GM12878 (cell line): ENCODE data around the gene TFCP2L1. TPM values are rescaled to one million over a fixed set of nuclear protein-coding genes. Genes with fewer than 3 reads are reported as not detected.

Experiments
- ATAC-seq: fragments of 200-7000 bp; cut with Tn5 transposase; 3 replicates; pipeline ENCODE4 v1.9.1; 2020; ENCODE audit warnings: mild to moderate bottlenecking, moderate library complexity
- BruUV-seq: library from RNA; stranded (reverse); fragments of 400-500 nt; replicated peaks from 2 replicates; lab custom pipeline; 2021; lab: Mats Ljungman, UMichigan
- CTCF ChIA-PET: fragments of 300-600 bp; sonication (Branson Sonifier 250); formaldehyde crosslinking; extraction: SDS; loops from one replicate; lab custom pipeline; 2021; ENCODE audit warnings: inconsistent platforms; lab: Yijun Ruan, JAX
- POLR2A ChIA-PET: fragments of 350-600 bp; formaldehyde crosslinking; extraction: SDS; loops from one replicate; lab custom pipeline; 2021; ENCODE audit warnings: inconsistent platforms; lab: Charles Lee
- RAD21 ChIA-PET: fragments of 300-600 bp; sonication (Branson Sonifier 250); formaldehyde crosslinking; loops from one replicate; lab custom pipeline; 2023; ENCODE audit warnings: antibody characterized with exemption; ENCODE audit not compliant: unreplicated experiment; lab: Charles Lee
- SMC1A ChIA-PET: fragments of 300-600 bp; sonication (Branson Sonifier 250); formaldehyde crosslinking; loops from one replicate; lab custom pipeline; 2023; ENCODE audit not compliant: unreplicated experiment, uncharacterized antibody; lab: Charles Lee
- DNase-seq: peaks from one replicate; pipeline ENCODE4 v3.0.0-alpha.2; 2011; ENCODE audit warnings: low read depth, low spot score
- FAIRE-seq: peaks from 3 replicates; lab custom pipeline; 2011; peaks lifted over from hg19 to GRCh38; lab: Jason Lieb, UNC
- H2AFZ ChIP-seq: 2 replicates; pipeline ENCODE4 v1.6.0; 2011; ENCODE audit warnings: low read depth, low read length, control low read depth; ENCODE audit not compliant: control insufficient read depth
- H3K27ac ChIP-seq: 2 replicates; pipeline ENCODE4 v1.5.1; 2011; ENCODE audit warnings: control low read depth; ENCODE audit not compliant: control insufficient read depth, insufficient read depth
- H3K27me3 ChIP-seq, 2 experiments: replicated peaks in 1 of 2; 2 replicates each; pipeline versions ENCODE4 v1.6.0 to v1.6.1; 2011; ENCODE audit warnings: low read length in 1 of 2; ENCODE audit not compliant: control insufficient read depth in 2 of 2, insufficient read depth in 2 of 2
- H3K36me3 ChIP-seq, 2 experiments: 2 replicates each; pipeline ENCODE4 v1.5.1; 2011; ENCODE audit warnings: low read length in 1 of 2; ENCODE audit not compliant: control insufficient read depth in 2 of 2, insufficient read depth in 2 of 2
- H3K4me1 ChIP-seq: 2 replicates; pipeline ENCODE4 v1.6.1; 2011; ENCODE audit warnings: mild to moderate bottlenecking, low read length, moderate library complexity, mixed read lengths; ENCODE audit not compliant: control insufficient read depth, insufficient read depth
- H3K4me2 ChIP-seq: 2 replicates; pipeline ENCODE4 v1.6.0; 2011; ENCODE audit warnings: control low read depth; ENCODE audit not compliant: control insufficient read depth, insufficient read depth
- H3K4me3 ChIP-seq: fragments of 200-600 bp; sonication (generic); 2 replicates; pipeline ENCODE4 v1.5.1; 2016
- H3K79me2 ChIP-seq: 2 replicates; pipeline ENCODE4 v1.6.0; 2011; ENCODE audit warnings: low read length; ENCODE audit not compliant: control insufficient read depth, insufficient read depth
- H3K9ac ChIP-seq: 2 replicates; pipeline ENCODE4 v1.8.0; 2011; ENCODE audit warnings: low read length, control low read depth, mixed read lengths; ENCODE audit not compliant: control insufficient read depth, insufficient read depth
- H3K9me3 ChIP-seq: replicated peaks from 3 replicates; pipeline ENCODE4 v1.5.1; 2011; ENCODE audit warnings: mild to moderate bottlenecking, low read length; ENCODE audit not compliant: control insufficient read depth, insufficient read depth
- H4K20me1 ChIP-seq: 2 replicates; pipeline ENCODE4 v1.6.0; 2011; ENCODE audit not compliant: control insufficient read depth, insufficient read depth
- ATF7 ChIP-seq: fragments of 450-650 bp; IDR thresholded peaks from 2 replicates; pipeline ENCODE4 v1.6.1; 2016; ENCODE audit warnings: low read depth, mild to moderate bottlenecking
- CREB1 ChIP-seq: IDR thresholded peaks from 2 replicates; pipeline ENCODE4 v1.6.1; 2012; ENCODE audit warnings: low read depth, mild to moderate bottlenecking, inconsistent platforms
- GATAD2B ChIP-seq: fragments of 450-650 bp; conservative IDR thresholded peaks from 2 replicates; pipeline ENCODE4 v1.6.1; 2017; ENCODE audit warnings: low read depth, mild to moderate bottlenecking, moderate library complexity
- HCFC1 ChIP-seq: fragments of 150-350 bp; IDR thresholded peaks from 2 replicates; pipeline ENCODE4 v1.6.1; 2014; ENCODE audit warnings: low read length
- JUNB ChIP-seq: IDR thresholded peaks from 2 replicates; pipeline ENCODE4 v1.6.1; 2016; ENCODE audit warnings: antibody characterized with exemption, mild to moderate bottlenecking
- POLR2AphosphoS5 ChIP-seq: IDR thresholded peaks from 2 replicates; pipeline ENCODE4 v1.6.1; 2011; ENCODE audit warnings: mild to moderate bottlenecking, low read length, inconsistent platforms
- RB1 ChIP-seq: fragments of 450-650 bp; formaldehyde crosslinking; IDR thresholded peaks from 2 replicates; pipeline ENCODE4 v1.6.1; 2017; ENCODE audit warnings: mild to moderate bottlenecking, borderline replicate concordance
- SREBF2 ChIP-seq: IDR thresholded peaks from 2 replicates; pipeline ENCODE4 v1.6.1; 2012; ENCODE audit warnings: mild to moderate bottlenecking, low read length
- STAT1 ChIP-seq: fragments of 450-650 bp; conservative IDR thresholded peaks from 2 replicates; pipeline ENCODE4 v1.6.1; 2014; ENCODE audit warnings: antibody characterized with exemption, mild to moderate bottlenecking
- TAF1 ChIP-seq: IDR thresholded peaks from 2 replicates; pipeline ENCODE4 v1.6.1; 2011; ENCODE audit warnings: mild to moderate bottlenecking, low read depth, low read length, borderline replicate concordance
- TCF3 ChIP-seq: IDR thresholded peaks from 2 replicates; pipeline ENCODE4 v1.6.1; 2012; ENCODE audit warnings: low read depth, mild to moderate bottlenecking, low read length, borderline replicate concordance; ENCODE audit not compliant: insufficient read depth
- YBX1 ChIP-seq: fragments of 450-650 bp; IDR thresholded peaks from 2 replicates; pipeline ENCODE4 v1.6.1; 2016; ENCODE audit warnings: antibody characterized with exemption
- WGBS: methylation state at CpG from one replicate; pipeline ENCODE4 v1.1.6; 2016; ENCODE audit warnings: low lambda C conversion rate; ENCODE audit not compliant: insufficient replicate concordance, insufficient coverage; ENCODE audit errors: missing lambda C conversion rate; 5-methylcytosine and 5-hydroxymethylcytosine counted together
- in situ Hi-C: fragments of 300-500 bp; cut with MboI; formaldehyde crosslinking; loops from 9 replicates; pipeline ENCODE4 v1.14.3; 2018; ENCODE audit warnings: mixed read lengths
- intact Hi-C: fragments of 100-400 bp; cut with micrococcal nuclease; formaldehyde crosslinking; loops from one replicate; pipeline ENCODE4 v1.14.2; 2022; ENCODE audit not compliant: unreplicated experiment
- polyA plus RNA-seq, 11 experiments: library from polyadenylated mRNA; depleted of rRNA in 4 of 11; unstranded in 6 of 11; stranded (reverse) in 5 of 11; fragments of >200 nt; fragmentation: Nextera tagmentation in 4 of 11; fragmentation: Illumina TruSeq in 1 of 11; extraction: Ambion mirVana in 4 of 11; extraction: Trizol in 1 of 11; gene quantifications; 1 replicate in 1 of 11; 2 replicates in 10 of 11; pipeline versions ENCODE4 v1.2.1 to v1.2.3, GENCODE V29; 2011 to 2016; ENCODE audit warnings: inconsistent platforms in 2 of 11, missing spikeins in 2 of 11, low read depth in 1 of 11
- total RNA-seq, 4 experiments: library from RNA; depleted of rRNA in 3 of 4; stranded (reverse); fragments of >200 nt in 3 of 4; fragmentation: Illumina TruSeq in 1 of 4; extraction: Trizol in 1 of 4; gene quantifications; 2 replicates each; pipeline versions ENCODE4 v1.2.1 to v1.2.3, GENCODE V29; 2013 to 2021
- TF ChIP-seq, protein P1 (sequence below): IDR thresholded peaks from 2 replicates; pipeline ENCODE4 v1.6.1; 2011; ENCODE audit warnings: borderline replicate concordance, low read depth, mild to moderate bottlenecking, moderate library complexity, mixed read lengths, low read length; ENCODE audit not compliant: insufficient read depth; ENCODE audit errors: extremely low read length
- TF ChIP-seq, protein P2 (sequence below): fragments of 450-650 bp; IDR thresholded peaks from 2 replicates; pipeline ENCODE4 v1.6.1; 2016; ENCODE audit warnings: mild to moderate bottlenecking, moderate library complexity, borderline replicate concordance

TFCP2L1 gene
- total and polyA plus RNA-seq, 10 of the 15 experiments (the other 5 are each of a cell fraction or from before 2014, with no cell fraction given), result 0.02 to 0.21 (median 0.09) TPM; not detected in 1

DNA sequence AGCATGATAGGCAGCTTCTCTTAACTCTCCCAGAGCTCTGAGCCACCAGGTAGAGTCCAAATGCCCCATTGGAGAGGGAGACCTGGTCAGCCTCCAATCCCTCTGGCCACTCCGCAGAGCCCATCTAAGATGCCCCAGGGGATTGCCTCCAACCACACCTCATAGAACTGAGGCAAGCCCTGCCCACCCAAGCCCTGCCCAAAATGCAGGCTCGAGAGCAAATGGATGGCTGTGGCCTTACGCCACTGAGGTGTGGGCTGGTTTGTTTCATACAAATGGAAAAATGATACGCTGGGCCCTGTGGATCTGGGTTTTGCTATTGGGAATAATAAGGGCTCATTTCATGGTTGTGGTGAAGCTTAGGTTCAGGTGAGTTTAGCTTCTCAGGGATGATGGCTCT lies 3.0 kb upstream of the TFCP2L1 start:
- no peak overlapping the region for H3K9ac ChIP-seq
- intact Hi-C loops (no loop called here), in situ Hi-C loops (no loop called here)
- ATAC-seq (no peak), DNase-seq (no peak), FAIRE-seq (no peak)
- no peaks in the 10 kb centered on the region for H3K4me1 ChIP-seq
- WGBS, result 68% methylated on average over 4 of the region's 4 CpGs
- H3K79me2 ChIP-seq, result no peaks in the 10 kb centered on the region
- ChIA-PET SMC1A (no interaction called here), RAD21 (no interaction called here), POLR2A (no interaction called here), CTCF (no interaction called here)
- peaks cover 4 to 5% of the 10 kb centered on the region in 2 experiments; a peak in 3 of 4 replicates for H3K27me3 ChIP-seq
- H4K20me1 ChIP-seq, result no peaks in the 10 kb centered on the region
- no peak overlapping the region for H2AFZ ChIP-seq
- H3K4me2 ChIP-seq, result no peak overlapping the region
- no peak overlapping the region for H3K4me3 ChIP-seq
- H3K36me3 ChIP-seq, result no peaks in the 10 kb centered on the region
- TF ChIP-seq HCFC1 (no peak), RB1 (no peak)
- no peak overlapping the region for H3K27ac ChIP-seq
- no peaks in the 10 kb centered on the region for H3K9me3 ChIP-seq
- BruUV-seq, result no TSS peak

DNA sequence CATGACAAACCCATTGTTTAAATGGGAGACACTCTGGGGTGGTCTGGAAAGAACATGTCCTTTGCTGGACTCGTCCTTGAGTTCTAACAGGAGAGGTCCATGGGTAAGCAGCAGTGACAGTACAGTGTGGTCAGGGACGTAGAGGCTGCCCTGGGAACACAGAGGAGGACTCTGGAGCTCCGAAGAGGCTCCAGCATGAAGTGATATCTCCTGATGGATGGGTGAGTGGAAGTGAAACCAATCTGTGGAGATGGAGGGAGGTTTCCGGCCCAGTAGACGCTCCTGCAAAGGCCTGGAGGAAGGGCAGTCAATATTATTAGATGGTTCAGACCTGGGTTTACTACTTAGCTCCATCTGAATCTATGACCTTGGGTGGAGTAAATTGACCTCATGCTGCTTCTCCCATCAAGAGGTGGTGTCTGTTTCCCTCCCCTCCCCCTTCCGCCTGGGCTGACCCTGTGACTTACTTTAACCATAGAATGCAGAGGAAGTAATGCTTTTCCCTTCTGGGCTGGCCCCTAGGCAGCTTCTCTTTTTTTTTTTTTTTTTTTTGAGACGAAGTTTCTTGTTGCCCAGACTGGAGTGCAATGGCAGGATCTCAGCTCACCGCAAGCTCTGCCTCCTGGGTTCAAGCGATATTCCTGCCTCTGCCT lies 2.3 kb upstream of the TFCP2L1 start:
- CTCF ChIA-PET, result interaction anchor here (0.6 kb wide), 1 partner anchor 22 kb away, joined by 3 read pairs; no protein-coding TSS in a partner anchor
- RAD21 ChIA-PET, result no interaction called here
- Histone ChIP-seq H3K4me3 (no peak overlapping the region), H3K4me1 (no peaks in the 10 kb centered on the region), H3K4me2 (no peak overlapping the region), H3K9me3 (no peaks in the 10 kb centered on the region), H3K27ac (no peak overlapping the region), H3K79me2 (no peaks in the 10 kb centered on the region), H3K36me3 (no peaks in the 10 kb centered on the region), H3K9ac (no peak overlapping the region), H4K20me1 (no peaks in the 10 kb centered on the region), H3K27me3 (peaks cover 4 to 5% of the 10 kb centered on the region in 2 experiments; a peak in 3 of 4 replicates), H2AFZ (no peak overlapping the region)
- in situ Hi-C loops (no loop called here), intact Hi-C loops (no loop called here)
- 53% methylated on average over 8 of the region's 9 CpGs for WGBS
- ATAC-seq (no peak), DNase-seq (no peak), FAIRE-seq (no peak)
- no TSS peak for BruUV-seq
- POLR2A ChIA-PET, result no interaction called here
- SMC1A ChIA-PET, result no interaction called here
- TF ChIP-seq TAF1 (no peak), SREBF2 (no peak), CREB1 (no peak), STAT1 (no peak), ATF7 (no peak), POLR2AphosphoS5 (no peak), TCF3 (no peak), YBX1 (no peak), JUNB (no peak), GATAD2B (no peak)
- TF ChIP-seq, protein P1, sequence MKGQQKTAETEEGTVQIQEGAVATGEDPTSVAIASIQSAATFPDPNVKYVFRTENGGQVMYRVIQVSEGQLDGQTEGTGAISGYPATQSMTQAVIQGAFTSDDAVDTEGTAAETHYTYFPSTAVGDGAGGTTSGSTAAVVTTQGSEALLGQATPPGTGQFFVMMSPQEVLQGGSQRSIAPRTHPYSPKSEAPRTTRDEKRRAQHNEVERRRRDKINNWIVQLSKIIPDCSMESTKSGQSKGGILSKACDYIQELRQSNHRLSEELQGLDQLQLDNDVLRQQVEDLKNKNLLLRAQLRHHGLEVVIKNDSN, result no peak
- TF ChIP-seq, protein P2, sequence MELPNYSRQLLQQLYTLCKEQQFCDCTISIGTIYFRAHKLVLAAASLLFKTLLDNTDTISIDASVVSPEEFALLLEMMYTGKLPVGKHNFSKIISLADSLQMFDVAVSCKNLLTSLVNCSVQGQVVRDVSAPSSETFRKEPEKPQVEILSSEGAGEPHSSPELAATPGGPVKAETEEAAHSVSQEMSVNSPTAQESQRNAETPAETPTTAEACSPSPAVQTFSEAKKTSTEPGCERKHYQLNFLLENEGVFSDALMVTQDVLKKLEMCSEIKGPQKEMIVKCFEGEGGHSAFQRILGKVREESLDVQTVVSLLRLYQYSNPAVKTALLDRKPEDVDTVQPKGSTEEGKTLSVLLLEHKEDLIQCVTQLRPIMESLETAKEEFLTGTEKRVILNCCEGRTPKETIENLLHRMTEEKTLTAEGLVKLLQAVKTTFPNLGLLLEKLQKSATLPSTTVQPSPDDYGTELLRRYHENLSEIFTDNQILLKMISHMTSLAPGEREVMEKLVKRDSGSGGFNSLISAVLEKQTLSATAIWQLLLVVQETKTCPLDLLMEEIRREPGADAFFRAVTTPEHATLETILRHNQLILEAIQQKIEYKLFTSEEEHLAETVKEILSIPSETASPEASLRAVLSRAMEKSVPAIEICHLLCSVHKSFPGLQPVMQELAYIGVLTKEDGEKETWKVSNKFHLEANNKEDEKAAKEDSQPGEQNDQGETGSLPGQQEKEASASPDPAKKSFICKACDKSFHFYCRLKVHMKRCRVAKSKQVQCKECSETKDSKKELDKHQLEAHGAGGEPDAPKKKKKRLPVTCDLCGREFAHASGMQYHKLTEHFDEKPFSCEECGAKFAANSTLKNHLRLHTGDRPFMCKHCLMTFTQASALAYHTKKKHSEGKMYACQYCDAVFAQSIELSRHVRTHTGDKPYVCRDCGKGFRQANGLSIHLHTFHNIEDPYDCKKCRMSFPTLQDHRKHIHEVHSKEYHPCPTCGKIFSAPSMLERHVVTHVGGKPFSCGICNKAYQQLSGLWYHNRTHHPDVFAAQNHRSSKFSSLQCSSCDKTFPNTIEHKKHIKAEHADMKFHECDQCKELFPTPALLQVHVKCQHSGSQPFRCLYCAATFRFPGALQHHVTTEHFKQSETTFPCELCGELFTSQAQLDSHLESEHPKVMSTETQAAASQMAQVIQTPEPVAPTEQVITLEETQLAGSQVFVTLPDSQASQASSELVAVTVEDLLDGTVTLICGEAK, result no peak
